ENCODE results near the gene MTCH2. TPM values are rescaled to one million over a fixed set of nuclear protein-coding genes. Genes with fewer than 3 reads are reported as not detected.

Gene MTCH2
- total and polyA plus RNA-seq, 4 experiments from 2014 or later: 23.6 to 66.8 (median 41.3) TPM

DNA sequence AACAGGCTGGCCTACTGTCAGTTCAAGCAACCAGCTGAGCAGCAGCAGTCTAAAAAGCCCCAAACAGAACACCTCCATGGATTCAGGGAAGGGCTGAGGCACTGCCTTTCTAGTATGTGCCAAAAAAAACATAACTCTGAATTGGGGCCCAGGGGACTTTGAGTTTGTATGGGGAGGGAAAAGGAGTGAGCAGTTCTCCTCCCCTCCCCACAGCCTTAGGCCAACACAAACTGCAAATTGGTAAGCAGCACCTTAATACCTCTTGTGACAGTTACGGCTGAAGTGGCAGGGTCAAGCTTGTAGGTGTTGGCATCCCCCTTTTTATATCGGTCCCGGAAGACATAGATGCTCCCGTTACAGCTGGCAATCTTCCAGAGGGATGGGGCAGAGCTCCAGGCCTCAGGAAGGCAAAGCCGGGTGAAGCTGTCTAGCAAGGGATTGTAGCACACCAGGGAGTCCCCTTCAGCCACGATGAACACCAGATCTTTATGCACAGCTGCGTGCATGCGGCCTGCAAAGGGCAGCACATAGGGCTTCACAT, 69.6 kb downstream of the MTCH2 start:
- Histone ChIP-seq H3K36me3 (ENCODE audit: insufficient read depth, low read length) (peaks cover 39% of the 10 kb centered on the region), H3K4me1 (ENCODE audit: insufficient read depth, low read length) (peaks cover 23% of the 10 kb centered on the region), H3K27me3 (ENCODE audit: insufficient read depth, low read length) (no peaks in the 10 kb centered on the region), H3K9me3 (ENCODE audit: control insufficient read depth in 1 of 2, low read length in 2 of 2) (no peaks in the 10 kb centered on the region), H3K4me3 (ENCODE audit: low read length in 2 of 2) (no peak overlapping the region), H3K27ac (ENCODE audit: low read depth, low read length) (no peak overlapping the region)
- ChIA-PET POLR2A (ENCODE audit: partially characterized antibody) (interaction anchor here (2.1 kb wide), 1 partner anchor 8 kb away, joined by 9 read pairs; the partner anchor contains the start of gene PTPMT1), CTCF (ENCODE audit: partially characterized antibody) (interaction anchor here (1.0 to 1.6 kb wide), 2 partner anchors 8 to 18 kb away, joined by 3 to 7 read pairs; partner anchors contain the start of gene PTPMT1)
- Mint-ChIP-seq H3K4me3 (no peak overlapping the region), H3K27me3 (no peaks in the 10 kb centered on the region), H3K9me3 (no peaks in the 10 kb centered on the region), H3K27ac (peak overlapping the region in 3 of 7 donors; percentile 22 to 52 (median 46)), H3K4me1 (peaks cover 10 to 27% (median 16%) of the 10 kb centered on the region in 4 donors), H3K36me3 (peaks cover 21 to 55% of the 10 kb centered on the region in 2 donors)
- no peak for DNase-seq
- intact Hi-C loops (cut with micrococcal nuclease): loop anchor here (10.0 kb wide), 1 partner anchor 398 kb away; the partner anchor contains the start of gene ARFGAP2

GRCh38 chr11:47571895-47572294, 70.5 kb downstream of the MTCH2 start:
- DNase-seq: no peak
- Mint-ChIP-seq H3K27ac (no peak overlapping the region), H3K4me3 (no peak overlapping the region), H3K4me1 (peaks cover 5 to 20% (median 9%) of the 10 kb centered on the region in 4 donors), H3K9me3 (no peaks in the 10 kb centered on the region), H3K36me3 (peaks cover 17 to 50% of the 10 kb centered on the region in 2 donors), H3K27me3 (no peaks in the 10 kb centered on the region)
- H3K27me3 ChIP-seq (ENCODE audit: insufficient read depth, low read length): no peaks in the 10 kb centered on the region
- intact Hi-C loops (cut with micrococcal nuclease): loop anchor here (10.0 kb wide), 1 partner anchor 397 kb away; the partner anchor contains the start of gene ARFGAP2
- H3K36me3 ChIP-seq (ENCODE audit: insufficient read depth, low read length): peaks cover 36% of the 10 kb centered on the region
- H3K4me1 ChIP-seq (ENCODE audit: insufficient read depth, low read length): peaks cover 16% of the 10 kb centered on the region
- ChIA-PET POLR2A (ENCODE audit: partially characterized antibody) (no interaction called here), CTCF (ENCODE audit: partially characterized antibody) (interaction anchor here (1.0 kb wide), 1 partner anchor 17 kb away, joined by 3 read pairs; no protein-coding TSS in a partner anchor)
- no peaks in the 10 kb centered on the region for H3K9me3 ChIP-seq (ENCODE audit: control insufficient read depth in 1 of 2, low read length in 2 of 2)
- H3K27ac ChIP-seq (ENCODE audit: low read depth, low read length): no peak overlapping the region
- no peak overlapping the region for H3K4me3 ChIP-seq (ENCODE audit: low read length in 2 of 2)

DNA sequence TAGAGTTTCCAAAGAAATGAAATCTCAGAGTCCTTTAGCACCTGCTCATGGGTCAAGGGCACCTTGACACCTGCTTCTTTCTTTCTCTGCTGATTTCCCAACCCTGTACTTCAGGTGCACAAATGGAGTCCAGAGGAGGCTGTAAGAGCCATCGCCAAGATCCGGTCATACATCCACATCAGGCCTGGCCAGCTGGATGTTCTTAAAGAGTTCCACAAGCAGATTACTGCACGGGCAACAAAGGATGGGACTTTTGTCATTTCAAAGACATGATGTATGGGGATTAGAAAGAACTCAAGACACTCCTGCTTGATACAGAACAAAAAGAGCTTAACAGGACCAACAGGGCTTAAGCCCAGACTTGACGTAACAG, 71.0 kb downstream of the MTCH2 start:
- Mint-ChIP-seq H3K27me3 (no peaks in the 10 kb centered on the region), H3K4me3 (no peak overlapping the region), H3K36me3 (peaks cover 17 to 49% of the 10 kb centered on the region in 2 donors), H3K4me1 (peaks cover 11 to 20% (median 13%) of the 10 kb centered on the region in 4 donors), H3K9me3 (no peaks in the 10 kb centered on the region), H3K27ac (peak overlapping the region in 2 of 7 donors; percentile 1 to 60)
- POLR2A ChIA-PET (ENCODE audit: partially characterized antibody): interaction anchor here (0.6 kb wide), 1 partner anchor 357 kb away, joined by 4 read pairs; the partner anchor contains the start of gene DDB2
- intact Hi-C loops (cut with micrococcal nuclease): loop anchor here (10.0 kb wide), 1 partner anchor 397 kb away; the partner anchor contains the start of gene ARFGAP2
- Histone ChIP-seq H3K4me3 (ENCODE audit: low read length in 2 of 2) (no peak overlapping the region), H3K36me3 (ENCODE audit: insufficient read depth, low read length) (peaks cover 34% of the 10 kb centered on the region), H3K27me3 (ENCODE audit: insufficient read depth, low read length) (no peaks in the 10 kb centered on the region), H3K9me3 (ENCODE audit: control insufficient read depth in 1 of 2, low read length in 2 of 2) (no peaks in the 10 kb centered on the region), H3K4me1 (ENCODE audit: insufficient read depth, low read length) (peaks cover 16% of the 10 kb centered on the region), H3K27ac (ENCODE audit: low read depth, low read length) (no peak overlapping the region)
- CTCF ChIA-PET (ENCODE audit: partially characterized antibody): no interaction called here
- no peak for DNase-seq

GRCh38 chr11:47570651-47571356, 71.6 kb downstream of the MTCH2 start:
- no peak overlapping the region for H3K4me3 Mint-ChIP-seq
- H3K4me3 ChIP-seq (ENCODE audit: low read length in 2 of 2): no peak overlapping the region
- H3K27ac Mint-ChIP-seq: peak overlapping the region in 1 of 7 donors; percentile 1
- H3K9me3 ChIP-seq (ENCODE audit: control insufficient read depth in 1 of 2, low read length in 2 of 2): no peaks in the 10 kb centered on the region
- H3K9me3 Mint-ChIP-seq: no peaks in the 10 kb centered on the region
- peaks cover 17 to 49% of the 10 kb centered on the region in 2 donors for H3K36me3 Mint-ChIP-seq
- H3K4me1 Mint-ChIP-seq: peaks cover 13 to 24% (median 16%) of the 10 kb centered on the region in 4 donors
- no peak for DNase-seq
- intact Hi-C loops (cut with micrococcal nuclease): loop anchor here (10.0 kb wide), 1 partner anchor 396 kb away; the partner anchor contains the start of gene ARFGAP2
- ChIA-PET POLR2A (ENCODE audit: partially characterized antibody) (interaction anchor here (0.6 to 7.6 kb wide), 3 partner anchors 8 to 356 kb away, joined by 4 to 52 read pairs (median 5); partner anchors contain the start of genes CELF1, DDB2, KBTBD4 and NDUFS3), CTCF (ENCODE audit: partially characterized antibody) (interaction anchor here (1.2 kb wide), 1 partner anchor 18 kb away, joined by 4 read pairs; the partner anchor contains the start of gene CELF1)
- no peak overlapping the region for H3K27ac ChIP-seq (ENCODE audit: low read depth, low read length)
- peaks cover 17% of the 10 kb centered on the region for H3K4me1 ChIP-seq (ENCODE audit: insufficient read depth, low read length)
- no peaks in the 10 kb centered on the region for H3K27me3 ChIP-seq (ENCODE audit: insufficient read depth, low read length)
- H3K36me3 ChIP-seq (ENCODE audit: insufficient read depth, low read length): peaks cover 34% of the 10 kb centered on the region
- no peaks in the 10 kb centered on the region for H3K27me3 Mint-ChIP-seq

DNA sequence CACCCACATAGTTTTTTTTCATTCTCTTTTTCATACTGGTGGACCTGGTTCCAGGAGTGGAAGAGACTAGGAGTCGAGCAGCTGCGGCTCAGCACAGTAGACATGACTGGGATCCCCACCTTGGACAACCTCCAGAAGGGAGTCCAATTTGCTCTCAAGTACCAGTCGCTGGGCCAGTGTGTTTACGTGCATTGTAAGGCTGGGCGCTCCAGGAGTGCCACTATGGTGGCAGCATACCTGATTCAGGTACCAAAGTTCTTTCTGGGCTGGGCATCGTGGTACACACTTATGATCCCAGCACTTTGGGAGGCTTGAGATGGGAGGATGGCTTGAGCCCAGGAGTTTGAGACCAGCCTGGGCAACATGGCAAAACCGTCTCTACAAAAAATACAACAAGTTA, 72.7 kb downstream of the MTCH2 start:
- Mint-ChIP-seq H3K36me3 (peaks cover 17 to 42% of the 10 kb centered on the region in 2 donors), H3K4me1 (peaks cover 16 to 30% (median 22%) of the 10 kb centered on the region in 4 donors), H3K27ac (peak overlapping the region in 4 of 7 donors; percentile 12 to 44 (median 18)), H3K9me3 (no peaks in the 10 kb centered on the region), H3K4me3 (no peak overlapping the region), H3K27me3 (no peaks in the 10 kb centered on the region)
- no peak for DNase-seq
- no peak overlapping the region for H3K27ac ChIP-seq (ENCODE audit: low read depth, low read length)
- CTCF ChIA-PET (ENCODE audit: partially characterized antibody): interaction anchor here (0.9 to 1.0 kb wide), 2 partner anchors 10 to 18 kb away, joined by 3 read pairs; no protein-coding TSS in a partner anchor
- intact Hi-C loops (cut with micrococcal nuclease): loop anchor here (5.0 to 10.0 kb wide), 3 partner anchors 73 to 395 kb away; partner anchors contain the start of genes AGBL2, ARFGAP2 and MTCH2
- peaks cover 34% of the 10 kb centered on the region for H3K36me3 ChIP-seq (ENCODE audit: insufficient read depth, low read length)
- POLR2A ChIA-PET (ENCODE audit: partially characterized antibody): interaction anchor here (2.6 to 7.6 kb wide), 2 partner anchors 9 to 16 kb away, joined by 5 to 52 read pairs; partner anchors contain the start of genes CELF1, KBTBD4 and NDUFS3
- H3K9me3 ChIP-seq (ENCODE audit: control insufficient read depth in 1 of 2, low read length in 2 of 2): no peaks in the 10 kb centered on the region
- H3K27me3 ChIP-seq (ENCODE audit: insufficient read depth, low read length): no peaks in the 10 kb centered on the region
- H3K4me3 ChIP-seq (ENCODE audit: low read length in 2 of 2): no peak overlapping the region
- H3K4me1 ChIP-seq (ENCODE audit: insufficient read depth, low read length): peaks cover 13% of the 10 kb centered on the region

Other genes with a start within 250 kb of the MTCH2 start
- gene SLC39A13, start 234.0 kb downstream of the MTCH2 start, total RNA-seq: 10 to 100 TPM; 63.6 to 68.3 TPM
- 10 to 100 TPM; 22.3 to 33.6 TPM for gene SLC39A13, start 234.0 kb downstream of the MTCH2 start, polyA plus RNA-seq
- 10 to 100 TPM; 53.9 to 59.6 TPM for gene PSMC3, start 216.1 kb downstream of the MTCH2 start, total RNA-seq
- 100 to 1,000 TPM; 114 to 152 TPM for gene PSMC3, start 216.1 kb downstream of the MTCH2 start, polyA plus RNA-seq
- gene RAPSN, start 193.4 kb downstream of the MTCH2 start, total RNA-seq: 1 to 10 TPM in 1 of 2 experiments, under 1 TPM in 1; 0.55 to 1.7 TPM
- not detected for gene RAPSN, start 193.4 kb downstream of the MTCH2 start, polyA plus RNA-seq
- gene CELF1, start 89.4 kb downstream of the MTCH2 start, total RNA-seq: 100 to 1,000 TPM; 145 to 149 TPM
- gene CELF1, start 89.4 kb downstream of the MTCH2 start, polyA plus RNA-seq: 10 to 100 TPM; 45.6 to 76.2 TPM
- 10 to 100 TPM; 21.5 to 21.9 TPM for gene PTPMT1, start 77.0 kb downstream of the MTCH2 start, total RNA-seq
- gene PTPMT1, start 77.0 kb downstream of the MTCH2 start, polyA plus RNA-seq: 100 to 1,000 TPM in 1 of 2 donors, 10 to 100 TPM in 1; 68.3 to 109 TPM
- gene KBTBD4, start 63.6 kb downstream of the MTCH2 start, total RNA-seq: 10 to 100 TPM; 21.2 to 22.5 TPM
- 10 to 100 TPM; 40.2 to 71.9 TPM for gene KBTBD4, start 63.6 kb downstream of the MTCH2 start, polyA plus RNA-seq
- 10 to 100 TPM; 70.9 to 71.0 TPM for gene NDUFS3, start 63.5 kb downstream of the MTCH2 start, total RNA-seq
- gene NDUFS3, start 63.5 kb downstream of the MTCH2 start, polyA plus RNA-seq: 100 to 1,000 TPM in 1 of 2 donors, 10 to 100 TPM in 1; 85.7 to 118 TPM
- under 1 TPM in 1 of 2 experiments, not detected in 1; 0.25 TPM for gene FAM180B, start 55.9 kb downstream of the MTCH2 start, total RNA-seq
- not detected for gene FAM180B, start 55.9 kb downstream of the MTCH2 start, polyA plus RNA-seq
- gene C1QTNF4, start 48.1 kb downstream of the MTCH2 start, total RNA-seq: under 1 TPM; 0.44 to 0.61 TPM
- gene C1QTNF4, start 48.1 kb downstream of the MTCH2 start, polyA plus RNA-seq: not detected
- gene AGBL2, start 72.8 kb upstream of the MTCH2 start, total RNA-seq: 1 to 10 TPM; 7.8 to 8.1 TPM
- gene AGBL2, start 72.8 kb upstream of the MTCH2 start, polyA plus RNA-seq: 1 to 10 TPM; 1.6 to 1.7 TPM
- gene FNBP4, start 124.8 kb upstream of the MTCH2 start, total RNA-seq: 100 to 1,000 TPM; 298 to 314 TPM
- 10 to 100 TPM; 22.6 to 48.0 TPM for gene FNBP4, start 124.8 kb upstream of the MTCH2 start, polyA plus RNA-seq
- 10 to 100 TPM; 57.6 to 62.2 TPM for gene NUP160, start 205.8 kb upstream of the MTCH2 start, total RNA-seq
- 10 to 100 TPM; 35.6 to 44.3 TPM for gene NUP160, start 205.8 kb upstream of the MTCH2 start, polyA plus RNA-seq

All from CD4-positive, alpha-beta memory T cell (primary cell).